MM.1S (cell line): ENCODE data around the gene ACKR3.

Experiments used
- DNase-seq: peaks from one replicate; pipeline ENCODE4 v3.0.0-alpha.2; 2015
- H2AFZ ChIP-seq: fragments of 300-600 bp; sonication (generic); 2 replicates; pipeline ENCODE4 v1.6.0; 2016; ENCODE audit warnings: antibody characterized with exemption, low read length
- H3F3A ChIP-seq: fragments of 300-600 bp; sonication (generic); 2 replicates; pipeline ENCODE4 v1.6.1; 2016; ENCODE audit warnings: mild to moderate bottlenecking, antibody characterized with exemption, low read length, moderate library complexity, mixed read lengths; ENCODE audit not compliant: insufficient read depth
- H3K27ac ChIP-seq: fragments of 300-600 bp; sonication (generic); 2 replicates; pipeline ENCODE4 v1.5.1; 2016; ENCODE audit warnings: mild to moderate bottlenecking, low read length
- H3K27me3 ChIP-seq: fragments of 300-600 bp; sonication (generic); replicated peaks from 2 replicates; pipeline ENCODE4 v1.6.0; 2016; ENCODE audit warnings: low read length; ENCODE audit not compliant: insufficient read depth
- H3K36me3 ChIP-seq: fragments of 300-600 bp; sonication (generic); replicated peaks from 2 replicates; pipeline ENCODE4 v1.6.1; 2016; ENCODE audit warnings: mild to moderate bottlenecking, low read length, mixed read lengths; ENCODE audit not compliant: insufficient read depth
- H3K4me1 ChIP-seq: fragments of 300-600 bp; sonication (generic); 2 replicates; pipeline ENCODE4 v1.6.1; 2016; ENCODE audit warnings: low read length, mixed read lengths
- H3K4me2 ChIP-seq: fragments of 300-600 bp; sonication (generic); 2 replicates; pipeline ENCODE4 v1.6.0; 2016; ENCODE audit warnings: low read depth, low read length
- H3K4me3 ChIP-seq: fragments of 300-600 bp; sonication (generic); 2 replicates; pipeline ENCODE4 v1.5.1; 2016; ENCODE audit warnings: low read length, mixed read lengths
- H3K79me2 ChIP-seq: fragments of 300-600 bp; sonication (generic); 2 replicates; pipeline ENCODE4 v1.6.1; 2016; ENCODE audit warnings: mixed run types, low read length, mixed read lengths
- H3K9ac ChIP-seq: fragments of 300-600 bp; sonication (generic); 2 replicates; pipeline ENCODE4 v1.6.1; 2016; ENCODE audit warnings: low read length, mixed read lengths
- H3K9me2 ChIP-seq: fragments of 300-600 bp; sonication (generic); replicated peaks from 2 replicates; pipeline ENCODE4 v1.6.1; 2016; ENCODE audit warnings: mild to moderate bottlenecking, low read length, mixed read lengths; ENCODE audit not compliant: insufficient read depth
- H3K9me3 ChIP-seq: fragments of 300-600 bp; sonication (generic); replicated peaks from 2 replicates; pipeline ENCODE4 v1.6.1; 2016; ENCODE audit warnings: mild to moderate bottlenecking, low read length, mixed read lengths; ENCODE audit not compliant: insufficient read depth
- H4K20me1 ChIP-seq: fragments of 300-600 bp; sonication (generic); 2 replicates; pipeline ENCODE4 v1.6.1; 2016; ENCODE audit warnings: mild to moderate bottlenecking, low read length, moderate library complexity, mixed read lengths; ENCODE audit not compliant: insufficient read depth
- EZH2 ChIP-seq: fragments of 300-600 bp; sonication (generic); optimal IDR thresholded peaks from 2 replicates; pipeline ENCODE3; 2017; ENCODE audit warnings: low read depth, mild to moderate bottlenecking, antibody characterized with exemption, low read length, mixed read lengths
- EZH2phosphoT487 ChIP-seq: fragments of 300-600 bp; sonication (generic); IDR thresholded peaks from 2 replicates; pipeline ENCODE4 v1.6.1; 2018; ENCODE audit warnings: antibody characterized with exemption, low read length
- TF ChIP-seq, protein P1 (sequence below): fragments of 300-600 bp; sonication (generic); IDR thresholded peaks from 2 replicates; pipeline ENCODE4 v1.5.1; 2016; ENCODE audit warnings: antibody characterized with exemption, low read length, mixed read lengths

The ACKR3 gene

DNA sequence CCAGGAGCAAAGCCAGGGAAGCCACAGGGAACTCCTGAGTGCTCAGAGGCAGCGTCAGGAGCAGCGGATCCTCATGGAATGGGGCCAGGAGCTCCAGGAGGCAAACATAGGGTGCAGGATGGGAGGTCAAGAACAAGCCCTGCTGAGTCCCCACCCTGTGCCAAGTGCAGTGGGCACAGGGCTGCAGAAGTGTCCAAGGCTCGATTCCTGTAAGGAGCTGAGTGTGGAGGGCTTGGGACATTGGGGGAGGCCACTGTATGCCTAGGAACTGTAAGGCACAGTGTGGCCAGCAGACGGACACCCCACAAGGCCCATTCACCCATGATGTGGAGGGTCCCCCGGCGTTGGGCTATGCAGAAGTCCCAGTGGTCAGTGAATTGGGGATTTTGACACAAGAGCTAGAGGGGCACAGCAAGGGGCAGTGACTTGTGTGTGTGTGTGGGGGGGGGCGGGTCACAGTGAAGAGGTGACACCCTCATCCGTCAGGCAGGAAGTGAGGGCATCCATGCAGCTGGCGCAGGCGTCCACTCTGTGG, 55.6 kb downstream of the ACKR3 start:
- Histone ChIP-seq H3K9ac (no peak overlapping the region), H3K4me3 (no peak overlapping the region), H2AFZ (no peak overlapping the region), H3K9me2 (no peaks in the 10 kb centered on the region), H3K27me3 (no peaks in the 10 kb centered on the region), H3K9me3 (no peaks in the 10 kb centered on the region), H3K79me2 (no peaks in the 10 kb centered on the region), H3K27ac (no peak overlapping the region), H4K20me1 (no peaks in the 10 kb centered on the region), H3F3A (no peaks in the 10 kb centered on the region), H3K36me3 (no peaks in the 10 kb centered on the region), H3K4me2 (no peak overlapping the region), H3K4me1 (no peaks in the 10 kb centered on the region)
- no peak for TF ChIP-seq EZH2
- TF ChIP-seq, protein P1, sequence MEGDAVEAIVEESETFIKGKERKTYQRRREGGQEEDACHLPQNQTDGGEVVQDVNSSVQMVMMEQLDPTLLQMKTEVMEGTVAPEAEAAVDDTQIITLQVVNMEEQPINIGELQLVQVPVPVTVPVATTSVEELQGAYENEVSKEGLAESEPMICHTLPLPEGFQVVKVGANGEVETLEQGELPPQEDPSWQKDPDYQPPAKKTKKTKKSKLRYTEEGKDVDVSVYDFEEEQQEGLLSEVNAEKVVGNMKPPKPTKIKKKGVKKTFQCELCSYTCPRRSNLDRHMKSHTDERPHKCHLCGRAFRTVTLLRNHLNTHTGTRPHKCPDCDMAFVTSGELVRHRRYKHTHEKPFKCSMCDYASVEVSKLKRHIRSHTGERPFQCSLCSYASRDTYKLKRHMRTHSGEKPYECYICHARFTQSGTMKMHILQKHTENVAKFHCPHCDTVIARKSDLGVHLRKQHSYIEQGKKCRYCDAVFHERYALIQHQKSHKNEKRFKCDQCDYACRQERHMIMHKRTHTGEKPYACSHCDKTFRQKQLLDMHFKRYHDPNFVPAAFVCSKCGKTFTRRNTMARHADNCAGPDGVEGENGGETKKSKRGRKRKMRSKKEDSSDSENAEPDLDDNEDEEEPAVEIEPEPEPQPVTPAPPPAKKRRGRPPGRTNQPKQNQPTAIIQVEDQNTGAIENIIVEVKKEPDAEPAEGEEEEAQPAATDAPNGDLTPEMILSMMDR, result no peak
- no peak for TF ChIP-seq EZH2phosphoT487
- no peak for DNase-seq

DNA sequence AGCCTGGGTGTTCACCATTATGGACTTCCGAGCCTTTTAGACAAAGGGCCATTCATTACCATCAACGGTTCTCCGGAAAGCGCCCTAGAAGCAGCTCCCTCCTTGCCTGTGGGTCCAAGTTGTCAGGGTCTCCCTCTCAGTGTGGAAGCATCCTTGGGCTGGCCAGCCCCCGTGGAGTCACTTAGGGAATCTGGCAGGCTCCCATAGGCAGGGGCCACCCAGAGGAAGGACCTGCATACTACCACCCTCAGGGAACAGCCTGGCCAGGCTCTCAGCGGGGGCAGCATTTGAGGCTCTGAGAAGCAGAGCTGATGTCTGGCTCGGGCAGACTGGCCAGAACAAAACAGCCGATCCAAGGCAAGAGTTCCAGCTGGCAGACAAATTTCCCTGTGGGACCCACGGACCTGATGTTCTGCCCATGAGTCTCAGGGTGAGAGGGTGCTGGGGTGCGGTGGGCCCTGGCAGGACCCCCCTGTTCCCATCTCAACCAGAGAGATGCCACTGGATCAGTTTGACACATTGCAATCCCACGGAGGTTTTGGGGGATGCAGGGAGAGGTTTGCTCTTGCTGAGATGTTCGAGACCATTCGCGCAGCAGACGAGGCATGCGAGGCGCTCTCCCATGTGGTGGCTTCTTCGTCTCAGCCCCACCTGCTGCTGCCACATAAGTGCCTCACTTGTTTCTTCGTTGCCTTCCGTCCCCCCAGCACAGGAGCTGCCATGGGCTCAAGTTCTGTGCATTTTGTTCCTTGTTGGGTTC, 56.9 kb downstream of the ACKR3 start:
- H3K27ac ChIP-seq, result no peak overlapping the region
- no peaks in the 10 kb centered on the region for H3K9me3 ChIP-seq
- no peaks in the 10 kb centered on the region for H3K4me1 ChIP-seq
- no peaks in the 10 kb centered on the region for H3K9me2 ChIP-seq
- no peak for DNase-seq
- H3F3A ChIP-seq, result no peaks in the 10 kb centered on the region
- H2AFZ ChIP-seq, result no peak overlapping the region
- no peak overlapping the region for H3K9ac ChIP-seq
- no peaks in the 10 kb centered on the region for H3K36me3 ChIP-seq
- H4K20me1 ChIP-seq, result no peaks in the 10 kb centered on the region
- H3K4me3 ChIP-seq, result no peak overlapping the region
- H3K4me2 ChIP-seq, result no peak overlapping the region
- H3K27me3 ChIP-seq, result no peaks in the 10 kb centered on the region
- TF ChIP-seq EZH2 (no peak), EZH2phosphoT487 (no peak)
- TF ChIP-seq, protein P1, result no peak
- H3K79me2 ChIP-seq, result no peaks in the 10 kb centered on the region

DNA sequence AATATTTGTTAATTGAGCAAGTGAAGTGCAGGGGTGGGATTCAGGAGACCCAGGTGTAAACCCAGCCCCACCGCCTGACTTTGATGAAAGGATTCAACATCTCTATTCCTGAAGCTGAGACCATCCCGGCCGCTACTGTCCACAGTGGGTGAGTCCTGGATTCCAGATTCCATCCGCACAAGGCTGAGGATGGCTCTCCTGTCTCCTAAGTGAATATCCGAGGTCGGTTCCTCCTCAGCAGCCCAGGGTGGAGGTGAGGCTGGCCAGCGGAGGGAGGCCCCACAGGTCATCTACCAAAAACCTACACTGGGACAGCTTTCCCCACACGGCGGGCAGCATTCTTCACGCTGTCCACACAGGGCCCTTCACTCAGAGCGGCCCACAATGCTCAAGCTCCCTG, 57.6 kb downstream of the ACKR3 start:
- DNase-seq, result no peak
- no peak overlapping the region for H3K4me2 ChIP-seq
- no peaks in the 10 kb centered on the region for H3K27me3 ChIP-seq
- H3F3A ChIP-seq, result no peaks in the 10 kb centered on the region
- no peak overlapping the region for H2AFZ ChIP-seq
- no peaks in the 10 kb centered on the region for H3K9me3 ChIP-seq
- H3K4me1 ChIP-seq, result no peaks in the 10 kb centered on the region
- no peak overlapping the region for H3K4me3 ChIP-seq
- no peaks in the 10 kb centered on the region for H3K36me3 ChIP-seq
- H3K79me2 ChIP-seq, result no peaks in the 10 kb centered on the region
- H3K27ac ChIP-seq, result no peak overlapping the region
- no peaks in the 10 kb centered on the region for H3K9me2 ChIP-seq
- H3K9ac ChIP-seq, result no peak overlapping the region
- no peaks in the 10 kb centered on the region for H4K20me1 ChIP-seq
- TF ChIP-seq EZH2 (no peak), EZH2phosphoT487 (no peak)
- TF ChIP-seq, protein P1, result no peak
